Measurements from ENCODE around the gene RBBP8NL. TPM values are rescaled to one million over a fixed set of nuclear protein-coding genes. Genes with fewer than 3 reads are reported as not detected.

Gene RBBP8NL
- total and polyA plus RNA-seq, 9 of the 15 experiments (the other 6 are each of a cell fraction or from before 2014, with no cell fraction given): not detected

- peak in 1 of 3 experiments; percentile 28; a peak in 1 of 6 replicates for TF ChIP-seq CTCF (IDR thresholded peaks at IDR 0.05 in 2 of 3, conservative IDR thresholded peaks at IDR 0.05 in 1 of 3; ENCODE audit: insufficient read depth in 2 of 3, low read depth in 1 of 3, low read length in 3 of 3)
- no peak for TF ChIP-seq POLR2B (IDR thresholded peaks at IDR 0.05; ENCODE audit: low read depth, partially characterized antibody)
- no peak for TF ChIP-seq SREBF1 (IDR thresholded peaks at IDR 0.05; ENCODE audit: borderline replicate concordance, low read depth, low read length)
- TF ChIP-seq HMBOX1 (IDR thresholded peaks at IDR 0.05): no peak
- TF ChIP-seq NCOA6 (IDR thresholded peaks at IDR 0.05): no peak
- no peak for TF ChIP-seq SFPQ (IDR thresholded peaks at IDR 0.05; ENCODE audit: low read depth, low read length)
- TF ChIP-seq POLR3G (IDR thresholded peaks at IDR 0.05; ENCODE audit: extremely low read depth, insufficient read length, insufficient replicate concordance): no peak
- no peak for TF ChIP-seq TBL1XR1 (IDR thresholded peaks at IDR 0.05; ENCODE audit: low read length in 2 of 2)
- no peaks in the 10 kb centered on the region for H3K79me2 ChIP-seq (ENCODE audit: control insufficient read depth, insufficient read depth, low read length)
- no TSS peak for BruUV-seq (replicated peaks)
- CTCF ChIA-PET (ENCODE audit: low intra/inter-chr PET ratio): no interaction called here
- no peak overlapping the region for H3K4me2 ChIP-seq (ENCODE audit: insufficient read depth, low read length)
- DNase-seq (ENCODE audit: extremely low read depth in 1 of 4, low spot score in 3 of 4) (no peak), ATAC-seq (no peak), FAIRE-seq (no peak)
- no peak overlapping the region for H2AFZ ChIP-seq (ENCODE audit: low read depth, low read length)
- peaks cover 9 to 90% of the 10 kb centered on the region in 2 experiments; a peak in 4 of 5 replicates for H3K4me1 ChIP-seq (replicated peaks in 1 of 2; ENCODE audit: control insufficient read depth in 2 of 2, insufficient read depth in 2 of 2, low read length in 2 of 2)
- in situ Hi-C loops (cut with MboI) (loop anchor here (10.0 kb wide), 1 partner anchor 201 kb away; no protein-coding TSS in a partner anchor), intact Hi-C loops (cut with micrococcal nuclease) (no loop called here)
- 0 out of 2 replicates have a peak, but pooled peaks cover 6% of the 10 kb centered on the region for H4K20me1 ChIP-seq (replicated peaks; ENCODE audit: control insufficient read depth, insufficient read depth, low read length)
- no peak overlapping the region for H3K4me3 ChIP-seq
- POLR2A ChIA-PET: interaction anchor here (0.6 to 1.0 kb wide), 3 partner anchors 14 to 17 kb away, joined by 3 read pairs; partner anchors contain the start of gene RBBP8NL
- peaks cover 10 to 31% of the 10 kb centered on the region in 2 experiments; a peak in 4 of 5 replicates for H3K27me3 ChIP-seq (ENCODE audit: control insufficient read depth in 2 of 2, insufficient read depth in 2 of 2, low read length in 2 of 2)
- no peaks in the 10 kb centered on the region for H3K36me3 ChIP-seq (ENCODE audit: control insufficient read depth, insufficient read depth, low read length)
- H3K9me3 ChIP-seq (replicated peaks; ENCODE audit: control insufficient read depth, insufficient read depth, low read depth, low read length): no peaks in the 10 kb centered on the region
- H3K9me1 ChIP-seq (ENCODE audit: control insufficient read depth, insufficient read depth, low read length): peaks cover 3% of the 10 kb centered on the region
- H3K9ac ChIP-seq (ENCODE audit: insufficient read depth in 1 of 2, low read depth in 2 of 2, low read length in 2 of 2): no peak overlapping the region; a peak in 1 of 4 replicates
- no peak overlapping the region for H3K27ac ChIP-seq (ENCODE audit: extremely low read depth, low read depth, low read length)
- WGBS (ENCODE audit: insufficient coverage, low coverage, missing lambda C conversion rate): 33% methylated on average over 15 of the region's 22 CpGs
Measured at GRCh38 chr20:62413896-62414481, 13.3 kb downstream of the RBBP8NL start.

All from K562 (cell line).